Fibroblast of lung (primary cell): ENCODE measurements around the gene CLASP2. TPM values are rescaled to one million over a fixed set of nuclear protein-coding genes. Genes with fewer than 3 reads are reported as not detected.

Experiments
- DNase-seq, 2 donors: peaks; one replicate each; pipeline versions ENCODE4 v3.0.0 to v3.0.0-alpha.2; 2010; ENCODE audit warnings: low read depth in 2 of 2
- H2AFZ ChIP-seq: 2 replicates; pipeline ENCODE4 v1.5.1; 2012; ENCODE audit warnings: low read length, control low read depth, inconsistent platforms
- H3K27ac ChIP-seq: 2 replicates; pipeline ENCODE4 v1.5.1; 2011; ENCODE audit warnings: low read length, control low read depth; ENCODE audit not compliant: insufficient read depth
- H3K27me3 ChIP-seq: 2 replicates; pipeline ENCODE4 v1.5.1; 2011; ENCODE audit warnings: mild to moderate bottlenecking, low read length; ENCODE audit not compliant: control insufficient read depth, insufficient read depth
- H3K36me3 ChIP-seq: 2 replicates; pipeline ENCODE4 v1.5.1; 2011; ENCODE audit warnings: low read length; ENCODE audit not compliant: control insufficient read depth, insufficient read depth
- H3K4me1 ChIP-seq: 2 replicates; pipeline ENCODE4 v1.5.1; 2011; ENCODE audit warnings: low read length; ENCODE audit not compliant: control insufficient read depth, insufficient read depth; ENCODE audit errors: extremely low read depth
- H3K4me2 ChIP-seq: 2 replicates; pipeline ENCODE4 v1.5.1; 2011; ENCODE audit warnings: low read length, control low read depth; ENCODE audit not compliant: insufficient read depth; ENCODE audit errors: extremely low read depth
- H3K4me3 ChIP-seq, 4 experiments: fragments of 200-600 bp in 1 of 4; sonication (generic) in 1 of 4; replicated peaks in 1 of 4; 2 replicates each; pipeline ENCODE4 v1.5.1; 2011 to 2016; ENCODE audit warnings: low read length in 4 of 4, low read depth in 3 of 4, mild to moderate bottlenecking in 3 of 4, control low read depth in 2 of 4, inconsistent platforms in 1 of 4, mixed read lengths in 1 of 4; ENCODE audit not compliant: insufficient read depth in 1 of 4; ENCODE audit errors: control extremely low read depth in 1 of 4
- H3K79me2 ChIP-seq: 2 replicates; pipeline ENCODE4 v1.5.1; 2012; ENCODE audit warnings: mild to moderate bottlenecking, low read length, inconsistent platforms; ENCODE audit not compliant: control insufficient read depth, insufficient read depth
- H3K9ac ChIP-seq: 2 replicates; pipeline ENCODE4 v1.5.1; 2011; ENCODE audit warnings: mild to moderate bottlenecking, low read length, control low read depth; ENCODE audit not compliant: insufficient read depth
- H3K9me3 ChIP-seq: 2 replicates; pipeline ENCODE4 v1.5.1; 2012; ENCODE audit warnings: low read depth, low read length; ENCODE audit not compliant: control insufficient read depth, insufficient read depth
- H4K20me1 ChIP-seq: 2 replicates; pipeline ENCODE4 v1.5.1; 2011; ENCODE audit warnings: low read length; ENCODE audit not compliant: control insufficient read depth, insufficient read depth; ENCODE audit errors: extremely low read depth
- EZH2 ChIP-seq: IDR thresholded peaks from 2 replicates; pipeline ENCODE4 v1.5.1; 2012; ENCODE audit warnings: low read length, control low read depth, mild to moderate bottlenecking; ENCODE audit errors: missing control alignments
- polyA plus RNA-seq, 2 donors: library from polyadenylated mRNA; depleted of rRNA in 1 of 2; stranded (reverse) in 1 of 2; unstranded in 1 of 2; fragments of >200 nt; gene quantifications; 2 replicates each; pipeline ENCODE4 v1.2.1, GENCODE V29; 2011 to 2012; ENCODE audit warnings: missing spikeins in 1 of 2
- total RNA-seq: library from RNA; depleted of rRNA; stranded (reverse); fragments of >200 nt; gene quantifications from 2 replicates; pipeline ENCODE4 v1.2.1, GENCODE V29; 2014
- TF ChIP-seq, protein P1 (sequence below), 2 donors: IDR thresholded peaks in 1 of 2; conservative IDR thresholded peaks in 1 of 2; 1 replicate in 1 of 2; 2 replicates in 1 of 2; pipeline ENCODE4 v1.5.1; 2011 to 2012; ENCODE audit warnings: low read length in 2 of 2, control low read depth in 1 of 2, inconsistent platforms in 1 of 2, low read depth in 1 of 2, mild to moderate bottlenecking in 1 of 2

Gene CLASP2
- total and polyA plus RNA-seq, 2 donors (not counting 1 experiment from before 2014, with no cell fraction given) = 31.8 to 62.6 TPM

DNA sequence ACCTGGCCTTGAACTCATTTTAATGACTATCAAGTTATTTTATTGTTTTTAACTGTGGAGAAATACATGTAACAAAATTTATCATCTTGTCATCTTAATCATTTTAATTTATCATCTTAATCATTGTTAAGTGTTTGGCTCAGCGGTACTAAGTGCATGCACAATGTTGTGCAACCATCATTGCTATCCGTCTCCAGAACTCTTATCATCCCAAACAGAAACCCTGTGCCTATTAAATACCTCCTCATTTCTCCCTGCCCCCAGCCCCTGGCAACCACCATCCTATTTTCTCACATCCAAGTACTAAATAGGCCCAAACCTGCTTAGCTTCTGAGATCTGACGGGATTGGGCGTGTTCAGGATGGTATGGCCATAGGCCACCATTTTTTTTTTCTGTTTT is 226.3 kb downstream of the CLASP2 start:
- Histone ChIP-seq H2AFZ (no peak overlapping the region), H3K27ac (no peak overlapping the region), H3K9me3 (no peaks in the 10 kb centered on the region), H4K20me1 (no peaks in the 10 kb centered on the region), H3K4me1 (no peaks in the 10 kb centered on the region), H3K79me2 (no peaks in the 10 kb centered on the region), H3K27me3 (no peaks in the 10 kb centered on the region), H3K36me3 (no peaks in the 10 kb centered on the region), H3K9ac (no peak overlapping the region), H3K4me3 (no peak overlapping the region), H3K4me2 (no peak overlapping the region)
- TF ChIP-seq EZH2 = no peak
- TF ChIP-seq, protein P1, sequence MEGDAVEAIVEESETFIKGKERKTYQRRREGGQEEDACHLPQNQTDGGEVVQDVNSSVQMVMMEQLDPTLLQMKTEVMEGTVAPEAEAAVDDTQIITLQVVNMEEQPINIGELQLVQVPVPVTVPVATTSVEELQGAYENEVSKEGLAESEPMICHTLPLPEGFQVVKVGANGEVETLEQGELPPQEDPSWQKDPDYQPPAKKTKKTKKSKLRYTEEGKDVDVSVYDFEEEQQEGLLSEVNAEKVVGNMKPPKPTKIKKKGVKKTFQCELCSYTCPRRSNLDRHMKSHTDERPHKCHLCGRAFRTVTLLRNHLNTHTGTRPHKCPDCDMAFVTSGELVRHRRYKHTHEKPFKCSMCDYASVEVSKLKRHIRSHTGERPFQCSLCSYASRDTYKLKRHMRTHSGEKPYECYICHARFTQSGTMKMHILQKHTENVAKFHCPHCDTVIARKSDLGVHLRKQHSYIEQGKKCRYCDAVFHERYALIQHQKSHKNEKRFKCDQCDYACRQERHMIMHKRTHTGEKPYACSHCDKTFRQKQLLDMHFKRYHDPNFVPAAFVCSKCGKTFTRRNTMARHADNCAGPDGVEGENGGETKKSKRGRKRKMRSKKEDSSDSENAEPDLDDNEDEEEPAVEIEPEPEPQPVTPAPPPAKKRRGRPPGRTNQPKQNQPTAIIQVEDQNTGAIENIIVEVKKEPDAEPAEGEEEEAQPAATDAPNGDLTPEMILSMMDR (conservative IDR thresholded peaks at IDR 0.05 in 1 of 2, IDR thresholded peaks at IDR 0.05 in 1 of 2; ENCODE audit: low read depth in 1 of 2, low read length in 2 of 2) = no peak
- DNase-seq = no peak

DNA sequence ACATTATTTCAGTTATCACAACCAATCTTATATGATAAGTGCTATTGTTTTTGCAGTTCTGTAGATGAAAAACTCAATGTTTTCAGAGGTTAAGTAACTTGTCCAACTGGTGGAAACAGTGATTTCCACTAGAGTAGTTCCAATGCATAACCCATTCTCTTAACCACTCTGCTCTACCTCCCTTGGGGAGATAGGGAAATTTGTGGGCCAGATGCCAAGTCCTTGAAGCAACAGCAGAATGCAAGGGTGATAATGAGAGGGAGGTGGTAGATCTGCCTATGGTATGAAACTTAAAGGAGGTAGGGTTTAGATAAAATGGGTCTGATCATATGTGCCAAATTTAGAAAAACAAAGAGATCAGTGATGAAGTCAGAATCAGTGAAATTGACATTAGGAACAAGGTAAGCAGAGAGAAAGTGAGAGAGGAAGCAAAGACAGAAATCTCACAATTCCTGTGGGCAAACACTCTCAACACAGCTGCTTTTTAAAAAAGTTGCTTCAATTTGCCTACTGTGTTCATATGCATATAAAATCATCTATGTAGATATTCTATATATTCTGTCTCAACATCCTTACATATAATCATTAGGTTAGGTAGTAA is 227.3 kb downstream of the CLASP2 start:
- no peaks in the 10 kb centered on the region for H3K79me2 ChIP-seq
- no peaks in the 10 kb centered on the region for H4K20me1 ChIP-seq
- H3K36me3 ChIP-seq = no peaks in the 10 kb centered on the region
- DNase-seq = no peak
- H3K4me2 ChIP-seq = no peak overlapping the region
- H3K9ac ChIP-seq = no peak overlapping the region
- no peaks in the 10 kb centered on the region for H3K9me3 ChIP-seq
- no peaks in the 10 kb centered on the region for H3K4me1 ChIP-seq
- no peak overlapping the region for H2AFZ ChIP-seq
- no peaks in the 10 kb centered on the region for H3K27me3 ChIP-seq
- H3K4me3 ChIP-seq = no peak overlapping the region
- TF ChIP-seq, protein P1 (conservative IDR thresholded peaks at IDR 0.05 in 1 of 2, IDR thresholded peaks at IDR 0.05 in 1 of 2; ENCODE audit: low read depth in 1 of 2, low read length in 2 of 2) = no peak
- TF ChIP-seq EZH2 = no peak
- no peak overlapping the region for H3K27ac ChIP-seq

DNA sequence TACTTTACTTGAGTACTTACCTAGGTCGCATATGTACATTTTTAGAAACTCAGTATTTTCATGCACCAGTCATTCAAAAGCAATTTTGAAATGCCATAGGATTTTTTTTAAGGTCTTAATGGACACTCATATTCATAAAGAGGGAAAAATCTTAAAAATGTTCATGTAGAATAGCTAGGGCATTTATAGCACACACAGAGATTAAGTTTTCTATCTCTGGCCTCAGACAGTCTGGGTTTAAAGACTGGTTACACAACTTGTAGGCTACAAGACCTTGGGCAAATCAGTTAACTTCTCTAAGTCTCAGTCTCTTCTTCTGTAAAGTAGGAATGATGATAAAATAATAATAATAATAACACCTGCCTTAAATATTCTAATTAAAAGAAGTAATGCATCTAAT is 229.4 kb downstream of the CLASP2 start:
- DNase-seq = no peak
- no peak overlapping the region for H2AFZ ChIP-seq
- no peaks in the 10 kb centered on the region for H3K36me3 ChIP-seq
- H3K4me1 ChIP-seq = no peaks in the 10 kb centered on the region
- H4K20me1 ChIP-seq = no peaks in the 10 kb centered on the region
- H3K9me3 ChIP-seq = no peaks in the 10 kb centered on the region
- no peak for TF ChIP-seq EZH2
- TF ChIP-seq, protein P1 (conservative IDR thresholded peaks at IDR 0.05 in 1 of 2, IDR thresholded peaks at IDR 0.05 in 1 of 2; ENCODE audit: low read depth in 1 of 2, low read length in 2 of 2) = no peak
- no peak overlapping the region for H3K27ac ChIP-seq
- H3K9ac ChIP-seq = no peak overlapping the region
- H3K27me3 ChIP-seq = no peaks in the 10 kb centered on the region
- no peak overlapping the region for H3K4me3 ChIP-seq
- H3K79me2 ChIP-seq = no peaks in the 10 kb centered on the region
- H3K4me2 ChIP-seq = no peak overlapping the region
